Activated T-helper 17 cell treated with anti-CD3 and anti-CD28 coated beads, Interleukin-2, amount 50 U/mL, for 72 hours (primary cell): ENCODE results near the gene CASP3. TPM values are rescaled to one million over a fixed set of nuclear protein-coding genes. Genes with fewer than 3 reads are reported as not detected.

Experiments
- ATAC-seq: fragments of 150-1000 bp; cut with Tn5 transposase; replicated peaks from 2 replicates; pipeline ENCODE4 v1.10.0; 2021; ENCODE audit warnings: mild to moderate bottlenecking, moderate library complexity
- H3K27ac Mint-ChIP-seq: one replicate; pipeline ENCODE4 v1.8.0; 2022; ENCODE audit warnings: mixed read lengths
- H3K27me3 Mint-ChIP-seq: one replicate; pipeline ENCODE4 v1.8.0; 2022; ENCODE audit warnings: mixed read lengths
- H3K36me3 Mint-ChIP-seq: one replicate; pipeline ENCODE4 v1.8.0; 2022; ENCODE audit warnings: low read depth, mild to moderate bottlenecking, mixed read lengths
- H3K4me1 Mint-ChIP-seq: one replicate; pipeline ENCODE4 v1.8.0; 2022; ENCODE audit warnings: mixed read lengths
- H3K4me3 Mint-ChIP-seq: one replicate; pipeline ENCODE4 v1.8.0; 2022; ENCODE audit warnings: mild to moderate bottlenecking, mixed read lengths
- H3K9me3 Mint-ChIP-seq: one replicate; pipeline ENCODE4 v1.8.0; 2022; ENCODE audit warnings: mixed read lengths
- total RNA-seq, 2 donors: library from RNA; stranded (reverse); gene quantifications; one replicate each; pipeline ENCODE4 v1.2.3, GENCODE V29; 2022

CASP3 gene
- 10 to 100 TPM; 65.2 to 84.9 TPM for total RNA-seq

DNA sequence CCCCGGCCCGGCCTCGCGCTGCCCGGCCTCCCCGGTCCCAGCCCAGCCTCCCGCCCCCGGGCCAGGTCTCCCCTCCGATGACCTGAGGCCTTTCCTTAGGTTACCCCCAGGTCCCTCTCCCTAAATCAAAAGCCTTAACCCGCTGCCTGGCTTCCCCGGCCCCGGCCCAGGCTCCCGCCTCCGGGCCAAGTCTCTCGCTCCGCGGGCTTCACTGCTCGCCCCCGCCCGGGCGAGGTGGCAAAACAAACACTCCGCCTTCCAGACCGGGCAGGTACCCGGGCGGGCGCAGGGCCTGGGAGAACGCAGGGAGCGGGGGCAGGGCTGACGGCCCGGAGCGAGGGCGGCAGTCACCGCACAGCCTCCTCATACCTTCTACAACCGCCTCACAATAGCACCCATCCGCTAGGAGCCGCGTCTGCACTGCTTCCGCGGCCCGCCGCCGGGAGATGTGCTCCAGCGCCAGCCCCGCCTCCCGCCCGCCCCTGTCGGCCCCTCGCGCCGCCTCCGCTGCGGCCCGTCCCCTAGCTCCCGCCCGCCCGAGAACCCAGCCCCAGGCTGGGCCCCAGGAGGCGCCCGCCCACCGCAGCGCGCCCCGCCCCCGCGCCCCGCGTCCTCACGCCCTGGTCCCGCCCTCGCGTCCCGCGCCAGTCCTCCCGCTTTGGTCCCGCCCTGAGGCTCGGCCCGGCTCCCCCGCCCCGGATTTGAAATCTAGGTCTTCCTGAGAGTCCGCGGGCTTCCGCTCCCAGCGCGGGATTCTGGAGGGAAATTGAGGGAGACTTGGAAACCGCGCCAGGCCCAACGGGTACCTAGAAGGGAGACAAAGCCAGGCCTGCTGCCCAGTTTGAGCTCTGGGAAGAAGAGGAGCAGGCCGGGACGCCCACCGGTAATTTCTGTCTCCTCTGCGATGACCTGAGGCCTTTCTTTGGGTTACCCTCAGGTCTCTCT, at the start of gene CASP3, which contains the start of gene PRIMPOL:
TSS of gene CASP3 (minus strand) at position 422 of the 945 bp plus-strand sequence. CDS start 10,994 bp downstream, outside the sequence.
TSS of gene PRIMPOL (plus strand) at position 713 of the 945 bp plus-strand sequence. CDS start 7,403 bp downstream, outside the sequence.
- Mint-ChIP-seq H3K4me1 (peaks cover 38% of the 10 kb centered on the region), H3K36me3 (peaks cover 48% of the 10 kb centered on the region), H3K27ac (peak within 1 kb of the TSS; percentile 96), H3K4me3 (peak within 1 kb of the TSS; percentile 98), H3K9me3 (no peaks in the 10 kb centered on the region), H3K27me3 (no peaks in the 10 kb centered on the region)
- ATAC-seq = peak; percentile 89

DNA sequence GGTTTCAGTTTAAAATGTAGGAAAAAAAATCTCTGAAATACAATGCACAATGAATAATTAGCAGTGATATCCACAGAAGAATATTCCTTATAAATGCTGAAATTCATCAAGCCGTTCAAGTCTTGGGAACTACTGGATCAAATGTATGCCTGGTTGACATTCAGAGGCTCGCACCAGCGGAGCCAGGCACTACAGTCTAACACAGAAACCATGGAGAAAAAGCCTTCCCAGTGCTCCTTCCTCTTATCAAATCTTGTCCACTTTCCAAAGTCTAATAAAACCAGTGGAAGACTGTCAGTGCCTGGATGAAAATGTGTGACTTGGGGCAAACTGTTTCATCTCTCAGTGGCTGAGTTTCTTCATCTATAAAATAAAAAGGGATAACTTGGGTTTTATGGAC, 48.7 kb upstream of the CASP3 start:
- Mint-ChIP-seq H3K27ac (no peak overlapping the region), H3K36me3 (peaks cover 75% of the 10 kb centered on the region), H3K27me3 (no peaks in the 10 kb centered on the region), H3K4me1 (no peaks in the 10 kb centered on the region), H3K9me3 (no peaks in the 10 kb centered on the region), H3K4me3 (no peak overlapping the region)
- ATAC-seq = no peak

DNA sequence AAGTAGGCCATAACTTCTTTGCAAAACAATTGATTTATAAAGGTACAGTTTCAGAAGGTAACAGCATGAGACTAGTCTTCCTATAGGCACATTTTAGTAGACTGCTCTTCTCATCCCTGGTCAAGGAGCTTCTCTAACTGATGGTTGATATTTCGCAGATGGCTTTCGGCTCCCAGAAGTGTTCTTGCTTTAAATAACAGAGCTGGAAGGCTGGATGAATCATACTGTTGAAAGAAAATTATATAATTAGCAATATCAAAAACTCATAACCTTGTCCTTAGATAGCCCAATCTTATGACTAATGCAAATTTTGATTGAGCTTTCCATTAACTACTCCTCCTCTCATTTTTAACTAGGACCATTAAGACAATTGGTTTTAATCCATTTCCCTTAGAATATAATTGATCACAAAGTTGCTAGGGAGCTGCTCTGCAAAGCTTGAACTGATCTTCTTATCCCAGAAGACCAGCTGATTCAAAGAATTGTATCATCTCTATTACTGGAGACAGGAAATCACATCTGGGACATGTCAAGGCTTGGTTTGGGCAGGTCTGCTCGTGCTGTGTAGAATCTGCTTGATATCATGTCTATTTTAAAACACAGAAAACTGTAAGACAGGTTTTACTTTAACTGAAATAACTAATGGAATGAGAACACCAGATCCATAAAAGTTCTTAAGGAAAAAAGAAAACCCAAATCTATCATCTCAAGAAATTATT, 46.1 kb upstream of the CASP3 start:
- no peak for ATAC-seq
- H3K9me3 Mint-ChIP-seq = no peaks in the 10 kb centered on the region
- H3K4me1 Mint-ChIP-seq = no peaks in the 10 kb centered on the region
- H3K36me3 Mint-ChIP-seq = peaks cover 71% of the 10 kb centered on the region
- H3K27me3 Mint-ChIP-seq = no peaks in the 10 kb centered on the region
- H3K27ac Mint-ChIP-seq = peak overlapping the region; percentile 28
- H3K4me3 Mint-ChIP-seq = no peak overlapping the region

DNA sequence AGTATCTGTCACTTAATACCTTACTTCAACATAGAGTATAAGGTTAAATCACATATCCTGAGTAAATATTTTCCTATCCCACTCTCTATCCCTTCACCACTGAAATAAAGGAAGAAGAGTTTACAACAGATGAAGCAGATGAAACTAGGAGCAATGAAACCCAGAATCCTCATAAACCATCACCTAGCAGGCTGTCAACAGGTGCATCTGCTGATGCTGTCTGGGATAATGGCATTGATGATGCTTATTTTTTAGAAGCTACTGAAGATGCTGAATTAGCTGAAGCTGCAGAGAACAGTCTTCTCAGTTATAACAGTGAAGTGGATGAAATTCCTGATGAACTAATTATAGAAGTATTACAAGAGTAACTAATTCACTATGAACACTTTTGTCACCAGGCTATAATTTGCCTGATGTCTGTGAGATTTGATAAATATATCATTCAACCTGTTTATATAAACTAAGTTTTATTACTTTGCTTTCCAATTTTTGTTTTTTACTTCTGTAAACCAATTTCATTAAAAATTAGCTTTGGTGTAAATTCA, 45.2 kb upstream of the CASP3 start:
- H3K36me3 Mint-ChIP-seq = peaks cover 71% of the 10 kb centered on the region
- ATAC-seq = no peak
- no peak overlapping the region for H3K27ac Mint-ChIP-seq
- no peaks in the 10 kb centered on the region for H3K4me1 Mint-ChIP-seq
- no peaks in the 10 kb centered on the region for H3K9me3 Mint-ChIP-seq
- H3K27me3 Mint-ChIP-seq = no peaks in the 10 kb centered on the region
- no peak overlapping the region for H3K4me3 Mint-ChIP-seq

DNA sequence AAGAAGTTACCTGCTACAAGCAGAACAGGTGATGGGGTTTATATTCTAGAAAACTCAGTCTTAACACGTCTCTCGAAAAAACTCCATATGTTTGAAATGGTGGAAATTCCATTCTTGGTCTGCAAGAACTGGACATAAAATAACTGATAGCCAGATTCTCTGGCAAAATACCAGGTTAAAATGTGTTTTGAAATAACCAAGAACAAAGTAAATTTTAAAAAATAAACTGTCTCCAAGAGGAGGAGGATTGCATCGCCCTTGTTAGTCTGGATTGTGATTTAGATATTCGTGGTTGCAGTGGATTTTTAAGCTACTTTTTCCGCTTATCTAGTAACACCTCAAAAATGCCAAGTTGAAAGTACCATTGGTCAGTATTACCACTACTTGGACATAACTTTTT, 43.8 kb upstream of the CASP3 start:
- Mint-ChIP-seq H3K36me3 (peaks cover 65% of the 10 kb centered on the region), H3K9me3 (no peaks in the 10 kb centered on the region), H3K4me1 (no peaks in the 10 kb centered on the region), H3K27me3 (no peaks in the 10 kb centered on the region), H3K4me3 (no peak overlapping the region), H3K27ac (no peak overlapping the region)
- no peak for ATAC-seq

DNA sequence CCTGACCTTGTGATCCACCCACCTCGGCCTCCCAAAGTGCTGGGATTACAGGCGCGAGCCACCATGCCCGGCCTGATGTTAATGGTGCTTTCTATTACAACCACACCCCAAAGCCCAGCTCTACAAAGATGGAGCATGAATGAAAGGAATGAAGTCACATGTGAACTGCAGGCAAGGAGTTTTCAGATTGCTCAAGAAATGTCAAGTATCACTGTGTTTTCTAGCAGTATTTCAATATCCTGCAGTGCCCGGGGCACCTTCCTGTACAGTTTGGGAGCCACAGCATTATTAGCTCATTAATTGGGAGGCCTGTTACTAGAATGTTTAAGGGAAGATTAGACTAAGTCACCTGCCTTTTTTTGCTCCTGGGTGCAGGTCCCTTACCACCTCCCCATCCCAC, 40.4 kb upstream of the CASP3 start:
- no peak for ATAC-seq
- Mint-ChIP-seq H3K36me3 (peaks cover 41% of the 10 kb centered on the region), H3K4me1 (peaks cover 1% of the 10 kb centered on the region), H3K9me3 (no peaks in the 10 kb centered on the region), H3K4me3 (no peak overlapping the region), H3K27me3 (no peaks in the 10 kb centered on the region), H3K27ac (no peak overlapping the region)

DNA sequence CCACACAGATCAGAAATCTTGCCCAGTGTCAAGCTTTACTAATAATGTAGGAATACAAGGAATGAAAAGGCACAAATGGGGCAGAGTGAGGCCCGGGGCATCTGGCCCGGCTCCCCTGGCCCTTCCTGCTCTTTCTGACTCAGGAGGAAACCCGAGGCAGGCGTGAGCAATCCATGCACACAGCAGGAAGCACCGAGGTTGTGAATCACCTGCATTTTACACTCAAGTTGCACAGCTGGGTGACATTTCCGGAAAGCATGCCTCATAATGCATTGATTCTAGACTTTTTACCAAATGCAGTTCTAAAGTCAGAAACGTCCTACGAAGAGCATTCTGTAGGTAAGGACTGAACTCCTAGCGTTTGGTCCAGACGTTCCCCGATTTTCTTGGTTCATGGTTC, 39.2 kb upstream of the CASP3 start:
- H3K36me3 Mint-ChIP-seq = peaks cover 28% of the 10 kb centered on the region
- peak overlapping the region; percentile 17 for H3K27ac Mint-ChIP-seq
- peak; percentile 94 for ATAC-seq

DNA sequence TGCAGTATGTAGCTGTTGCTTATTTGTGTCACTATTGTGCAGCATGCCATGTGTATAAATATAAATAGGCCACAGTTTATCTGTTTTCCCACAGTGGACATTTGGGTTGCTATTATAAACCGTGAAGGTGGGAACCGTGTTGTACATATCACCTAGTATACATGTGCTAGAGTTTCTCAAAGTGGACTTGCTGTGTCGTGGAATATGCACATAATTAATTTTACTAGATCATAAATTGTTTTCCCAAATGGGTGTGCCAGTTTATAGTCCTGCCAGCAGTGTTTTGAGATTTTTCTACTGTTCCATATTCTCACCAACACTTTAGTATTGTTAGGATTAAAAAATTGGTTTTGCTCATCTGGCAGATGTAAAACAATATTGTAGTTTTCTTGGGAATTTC, 38.8 kb upstream of the CASP3 start:
- ATAC-seq = no peak
- Mint-ChIP-seq H3K4me3 (no peak overlapping the region), H3K9me3 (no peaks in the 10 kb centered on the region), H3K36me3 (peaks cover 24% of the 10 kb centered on the region), H3K27me3 (no peaks in the 10 kb centered on the region), H3K27ac (no peak overlapping the region), H3K4me1 (peaks cover 6% of the 10 kb centered on the region)

More for the DNA sequence above, 39.2 kb upstream of the CASP3 start:
- H3K4me3 Mint-ChIP-seq = no peak overlapping the region
- H3K27me3 Mint-ChIP-seq = no peaks in the 10 kb centered on the region
- no peaks in the 10 kb centered on the region for H3K9me3 Mint-ChIP-seq
- H3K4me1 Mint-ChIP-seq = peaks cover 6% of the 10 kb centered on the region

DNA sequence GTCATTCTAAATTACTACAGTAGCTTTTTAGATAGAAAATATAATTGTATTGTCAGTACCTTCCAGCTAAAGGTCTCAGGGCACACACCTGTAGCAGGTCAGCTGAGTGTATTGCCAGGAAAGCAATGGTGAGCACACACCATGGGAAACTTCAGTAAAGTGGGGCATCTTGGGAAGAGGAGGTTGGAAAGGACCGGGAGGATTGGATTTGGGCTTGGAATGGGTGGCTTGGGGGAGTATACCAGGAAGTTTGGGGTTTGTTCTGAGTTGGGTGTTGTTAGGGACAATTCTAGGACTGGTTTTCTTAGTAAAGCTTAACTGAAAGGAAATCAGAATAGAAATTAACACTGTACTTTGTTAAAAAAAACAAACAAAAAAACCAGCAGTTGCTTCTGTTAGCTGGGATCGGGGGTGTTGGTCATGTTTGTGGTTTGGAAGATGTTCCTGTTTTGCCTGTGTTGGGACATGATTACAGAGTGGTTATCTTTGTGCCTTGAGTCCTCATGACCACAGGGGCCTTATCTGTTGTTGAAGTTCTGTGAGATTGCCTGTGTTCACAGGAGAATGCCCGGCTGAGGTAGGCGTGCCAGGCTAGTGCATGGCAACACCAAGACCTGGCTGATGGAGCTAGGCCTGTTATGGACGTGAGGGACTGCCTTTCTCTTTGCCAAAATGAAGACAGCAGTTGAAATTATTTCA, 35.4 kb upstream of the CASP3 start:
- ATAC-seq = no peak
- Mint-ChIP-seq H3K9me3 (no peaks in the 10 kb centered on the region), H3K36me3 (peaks cover 5% of the 10 kb centered on the region), H3K27me3 (no peaks in the 10 kb centered on the region), H3K4me3 (no peak overlapping the region), H3K27ac (no peak overlapping the region), H3K4me1 (peaks cover 6% of the 10 kb centered on the region)

DNA sequence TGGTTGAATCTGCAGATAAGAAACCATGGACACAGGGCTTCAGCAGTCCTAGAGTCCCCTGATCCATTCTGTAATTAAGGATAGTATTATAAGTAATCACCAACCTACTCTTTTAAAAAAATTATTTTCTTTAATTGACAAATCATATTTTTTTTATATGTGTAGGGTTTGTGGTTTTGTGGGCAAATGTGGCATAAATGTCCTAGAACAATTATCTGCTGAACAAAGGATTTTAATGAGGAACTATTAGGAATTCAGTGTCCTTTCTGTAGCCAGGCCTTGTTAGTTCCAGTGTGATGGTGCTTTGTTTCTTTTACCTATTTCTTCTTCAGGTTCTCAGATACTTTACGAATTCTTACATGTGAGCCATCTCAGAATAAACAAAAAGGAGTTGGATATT, 32.7 kb upstream of the CASP3 start:
- no peak for ATAC-seq
- no peaks in the 10 kb centered on the region for H3K9me3 Mint-ChIP-seq
- H3K36me3 Mint-ChIP-seq = peaks cover 5% of the 10 kb centered on the region
- no peak overlapping the region for H3K27ac Mint-ChIP-seq
- no peaks in the 10 kb centered on the region for H3K27me3 Mint-ChIP-seq
- no peak overlapping the region for H3K4me3 Mint-ChIP-seq
- peaks cover 6% of the 10 kb centered on the region for H3K4me1 Mint-ChIP-seq

DNA sequence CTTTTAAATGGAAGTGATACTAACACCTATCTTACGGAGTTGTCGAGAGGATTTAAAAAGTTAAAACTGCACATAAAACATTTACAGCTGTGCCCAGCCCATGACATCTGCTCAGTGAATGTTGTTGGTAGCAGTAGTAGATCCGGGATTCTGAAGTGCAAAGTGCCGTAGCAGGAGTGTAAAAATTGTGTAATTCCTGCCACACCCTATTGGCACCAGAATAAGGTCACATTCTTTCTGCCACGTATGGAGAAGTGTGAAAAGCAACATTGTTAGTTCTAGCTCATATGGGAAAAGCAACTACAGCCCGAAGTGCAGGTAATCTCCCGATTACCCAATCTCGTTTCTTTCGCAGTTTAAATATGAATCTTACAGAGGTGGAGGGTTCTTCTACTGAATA, 31.5 kb upstream of the CASP3 start:
- H3K27me3 Mint-ChIP-seq = no peaks in the 10 kb centered on the region
- no peak overlapping the region for H3K27ac Mint-ChIP-seq
- peaks cover 6% of the 10 kb centered on the region for H3K4me1 Mint-ChIP-seq
- H3K9me3 Mint-ChIP-seq = no peaks in the 10 kb centered on the region
- peaks cover 5% of the 10 kb centered on the region for H3K36me3 Mint-ChIP-seq
- H3K4me3 Mint-ChIP-seq = no peak overlapping the region
- ATAC-seq = no peak

DNA sequence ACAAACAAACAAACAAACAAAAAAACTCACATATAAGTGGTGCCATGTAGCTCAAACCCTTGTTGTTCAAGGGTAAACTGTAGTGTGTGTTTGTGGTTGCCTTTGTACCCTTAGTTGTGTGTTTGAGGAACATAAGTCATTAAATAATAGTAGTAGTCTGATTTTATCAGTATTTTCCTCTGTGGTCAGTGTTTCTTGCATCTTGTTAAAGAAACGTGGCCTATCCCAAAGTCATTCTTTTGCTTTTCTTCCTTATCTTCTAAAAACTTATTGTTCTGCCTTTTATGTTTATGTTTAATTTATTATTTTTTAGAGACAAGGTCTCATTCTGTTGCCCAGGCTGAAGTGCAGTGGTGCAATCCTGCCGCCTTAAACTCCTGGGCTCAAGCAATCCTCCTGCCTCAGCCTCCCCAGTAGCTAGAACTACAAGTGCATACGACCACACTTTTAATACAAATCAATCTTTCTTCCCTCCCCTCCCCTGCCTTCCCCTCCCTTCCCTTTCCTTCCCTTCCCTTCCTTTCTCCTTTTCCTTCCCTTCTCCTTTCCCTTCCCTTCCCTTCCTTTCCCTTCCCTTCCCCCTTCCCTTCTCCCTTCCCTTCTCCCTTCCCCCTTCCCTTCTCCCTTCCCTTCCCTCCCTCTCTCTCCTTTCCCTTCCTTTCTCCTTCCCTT, 26.7 kb upstream of the CASP3 start:
- ATAC-seq = no peak
- no peak overlapping the region for H3K4me3 Mint-ChIP-seq
- H3K27me3 Mint-ChIP-seq = no peaks in the 10 kb centered on the region
- no peaks in the 10 kb centered on the region for H3K4me1 Mint-ChIP-seq
- peaks cover 19% of the 10 kb centered on the region for H3K36me3 Mint-ChIP-seq
- H3K27ac Mint-ChIP-seq = no peak overlapping the region
- no peaks in the 10 kb centered on the region for H3K9me3 Mint-ChIP-seq

DNA sequence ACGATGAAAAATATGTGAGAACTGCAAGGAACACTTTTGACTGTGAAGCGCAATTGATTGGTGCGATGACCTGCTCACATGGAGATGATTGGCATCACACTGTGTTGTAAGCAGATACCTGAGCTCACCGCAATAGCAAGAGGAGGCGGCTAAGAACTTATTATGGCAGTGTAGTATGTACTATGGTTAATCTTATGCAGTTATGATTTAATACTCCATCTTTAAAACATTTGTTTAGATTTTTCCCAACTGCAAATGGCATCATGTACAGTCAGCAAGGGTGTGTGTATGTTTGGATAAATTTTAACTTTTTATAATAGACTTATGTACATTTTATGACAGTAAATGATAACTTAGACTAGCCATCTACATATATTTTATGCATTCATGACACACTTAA, 25.8 kb upstream of the CASP3 start:
- H3K4me3 Mint-ChIP-seq = no peak overlapping the region

DNA sequence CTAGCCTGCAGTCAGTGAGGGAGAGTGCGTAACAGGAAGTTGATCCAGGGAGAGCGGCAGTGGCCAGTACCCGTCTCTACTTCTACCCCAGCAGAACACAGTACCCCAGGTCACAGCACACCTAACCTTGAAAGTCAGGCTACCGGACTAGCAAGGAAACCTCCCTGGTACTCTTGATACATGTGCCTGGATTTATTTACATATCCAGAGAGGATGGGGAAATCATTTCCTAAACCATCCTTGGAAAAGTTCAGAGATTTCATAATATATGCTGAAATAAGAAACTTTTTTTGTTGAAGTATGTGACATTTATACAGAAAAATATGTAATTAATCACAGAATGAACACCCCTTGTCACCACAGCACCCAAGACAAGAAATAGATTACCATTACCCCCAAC, 24.8 kb upstream of the CASP3 start:
- no peak overlapping the region for H3K27ac Mint-ChIP-seq
- H3K9me3 Mint-ChIP-seq = no peaks in the 10 kb centered on the region
- H3K36me3 Mint-ChIP-seq = peaks cover 28% of the 10 kb centered on the region
- ATAC-seq = no peak
- peaks cover 9% of the 10 kb centered on the region for H3K4me1 Mint-ChIP-seq
- H3K27me3 Mint-ChIP-seq = no peaks in the 10 kb centered on the region
- no peak overlapping the region for H3K4me3 Mint-ChIP-seq

More for the DNA sequence above, 25.8 kb upstream of the CASP3 start:
- no peaks in the 10 kb centered on the region for H3K27me3 Mint-ChIP-seq
- H3K36me3 Mint-ChIP-seq = peaks cover 20% of the 10 kb centered on the region
- H3K27ac Mint-ChIP-seq = no peak overlapping the region
- H3K4me1 Mint-ChIP-seq = no peaks in the 10 kb centered on the region
- ATAC-seq = no peak
- H3K9me3 Mint-ChIP-seq = no peaks in the 10 kb centered on the region
